Activated CD4-positive, alpha-beta T cell treated with anti-CD3 and anti-CD28 coated beads, Interleukin-10, Interleukin-2, amounts not matched to agents 100 ng/mL and 50 ng/mL, durations not matched to agents 16 hours and 8 hours (primary cell): ENCODE results near the gene KIF11.
"Not testable (repeated sequence)": the region's sequence is repeated elsewhere in the genome, so short reads cannot be mapped to it uniquely, and the experiment has no call there.

Source experiments
- DNase-seq: peaks from one replicate; pipeline ENCODE4 v3.0.0-alpha.2; 2020

The KIF11 gene

DNA sequence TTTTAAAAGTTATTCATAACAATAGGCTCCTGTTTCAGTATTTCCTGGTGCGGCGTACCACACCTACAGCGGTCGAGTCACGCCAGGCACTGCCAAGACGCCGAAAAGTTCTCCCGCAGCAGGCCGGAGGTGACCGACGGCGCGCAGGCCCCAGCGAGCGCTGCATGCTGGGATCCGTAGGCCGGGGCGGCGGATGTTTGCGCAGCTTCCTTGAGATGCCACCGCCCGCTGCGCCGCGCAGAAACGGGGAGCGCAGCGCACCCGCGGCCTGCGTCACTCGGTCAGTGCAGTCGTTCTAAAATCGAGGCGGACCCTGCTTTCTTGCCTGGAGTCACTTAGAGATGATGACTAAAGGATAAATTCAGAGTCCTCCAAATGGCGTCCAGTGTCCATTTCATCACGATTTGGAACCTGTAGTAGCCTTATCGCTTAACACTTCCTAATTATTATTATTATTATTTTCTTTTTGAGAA lies 1.3 kb upstream of the KIF11 start:
- peak; percentile 95 for DNase-seq

DNA sequence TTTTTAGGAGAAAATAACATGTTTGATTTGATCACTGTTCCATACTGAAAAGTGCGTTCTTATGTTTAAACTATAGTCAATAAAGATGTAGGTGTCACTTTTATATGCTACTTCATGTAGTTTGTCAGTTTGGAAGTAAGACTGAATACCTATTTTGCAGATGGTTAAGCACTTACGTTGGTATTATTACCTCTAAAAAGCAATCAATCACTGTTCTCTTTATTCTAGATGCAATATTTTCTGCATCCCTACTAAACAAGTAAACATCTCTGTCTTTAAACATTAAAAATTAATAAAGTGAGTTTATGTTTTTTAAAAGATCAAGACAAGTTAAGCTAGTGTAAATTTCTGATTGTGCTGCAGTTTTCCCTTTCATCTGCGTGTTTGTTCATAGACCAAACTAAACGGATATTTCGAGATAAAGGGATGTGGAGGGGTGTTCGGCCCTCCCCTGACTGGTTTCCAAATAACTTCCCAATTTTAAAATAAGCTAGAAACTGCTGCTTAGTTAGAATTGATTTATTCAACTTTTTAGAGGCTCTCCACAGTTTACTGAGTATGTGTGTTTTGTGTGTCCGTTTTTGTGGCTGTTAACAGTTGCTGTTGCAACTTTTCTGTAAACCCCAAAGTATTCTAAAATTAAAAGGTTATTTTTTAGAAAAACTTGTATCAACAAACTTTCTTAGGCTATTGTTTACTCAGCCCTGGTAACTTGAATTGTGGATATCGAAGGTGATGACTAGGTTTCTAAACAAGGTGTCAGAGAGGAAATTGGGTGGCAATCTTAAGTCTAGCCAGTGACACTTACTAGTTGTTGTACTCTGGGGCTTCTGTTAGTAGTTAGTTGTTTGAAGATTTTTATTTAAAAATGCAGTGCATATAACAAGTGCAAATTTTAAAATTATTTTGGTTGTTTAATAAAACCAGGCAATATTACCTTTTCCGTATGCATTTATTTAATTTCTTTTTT lies 974 bp downstream of the KIF11 start:
- peak; percentile 57 for DNase-seq

DNA sequence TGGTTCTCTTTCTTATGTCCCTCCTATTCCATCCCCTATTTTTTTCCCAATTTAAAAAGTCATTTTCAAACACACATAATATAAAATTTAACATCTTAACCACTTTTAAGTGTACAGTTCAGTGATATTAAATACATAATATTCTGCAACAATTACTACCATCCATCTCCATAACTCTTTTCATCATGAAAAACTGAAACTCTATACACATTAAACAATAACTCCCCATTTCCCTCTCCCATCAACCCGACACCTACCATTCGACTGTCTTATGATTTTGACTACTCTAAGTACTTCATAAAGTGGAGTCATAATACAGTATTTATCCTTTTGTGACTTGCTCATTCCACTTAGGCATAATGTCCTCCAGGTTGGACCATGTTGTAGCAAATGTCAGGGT lies 2.6 kb downstream of the KIF11 start:
- no peak for DNase-seq

DNA sequence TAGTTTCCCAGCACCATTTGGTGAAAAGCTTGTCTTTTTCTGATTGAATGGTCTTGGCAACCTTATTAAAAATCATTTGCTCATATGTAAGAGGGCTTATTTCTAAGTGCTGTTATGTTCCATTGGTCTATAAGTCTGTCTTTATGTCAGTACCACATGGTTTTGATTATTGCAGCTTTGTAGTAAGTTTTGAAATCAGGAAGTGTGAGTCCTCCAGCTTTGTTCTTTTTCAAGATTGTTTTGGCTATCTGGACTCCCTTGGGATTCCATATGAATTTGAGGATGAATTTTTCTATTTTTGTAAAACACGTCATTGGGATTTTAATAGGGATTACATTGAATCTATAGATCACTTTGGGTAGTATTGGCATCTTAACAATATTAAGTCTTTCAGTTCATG lies 5.4 kb downstream of the KIF11 start:
- DNase-seq, result no peak

DNA sequence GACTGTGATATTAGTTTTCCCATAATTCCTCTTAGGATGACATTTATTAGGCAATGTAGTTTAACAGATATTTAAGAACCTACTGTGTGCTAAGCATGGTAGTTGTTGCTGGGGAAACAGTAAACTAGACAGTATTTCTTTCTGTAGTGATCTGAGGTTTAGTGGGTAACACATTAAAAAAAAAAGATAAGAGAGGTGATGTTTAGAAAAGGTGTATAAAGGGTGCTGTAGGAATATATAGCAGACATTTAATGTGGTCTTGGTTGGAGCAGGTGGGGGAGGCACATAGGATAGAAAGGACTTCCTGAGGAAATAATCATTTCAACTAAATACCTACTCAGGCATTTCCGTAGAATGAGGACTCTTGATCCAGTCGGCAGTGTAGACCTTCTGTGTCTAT lies 11.9 kb downstream of the KIF11 start:
- DNase-seq, result no peak

DNA sequence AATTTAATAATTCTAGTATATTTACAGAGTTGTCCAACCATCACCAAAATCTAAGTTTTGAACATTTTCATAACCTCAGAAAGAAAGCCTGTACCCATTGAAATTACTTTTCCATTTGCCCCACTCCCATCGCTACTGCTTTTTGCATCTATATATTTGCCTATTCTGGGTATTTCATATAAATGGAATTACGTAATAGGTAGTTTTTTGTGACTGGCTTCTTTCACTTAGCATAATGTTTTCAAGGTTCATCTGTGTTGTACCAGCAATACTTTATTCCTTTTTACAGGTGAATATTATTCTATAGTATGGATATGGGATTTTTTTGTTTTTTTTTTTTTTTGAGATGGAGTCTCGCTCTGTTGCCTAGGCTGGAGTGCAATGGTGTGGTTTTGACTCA lies 22.6 kb downstream of the KIF11 start:
- no peak for DNase-seq

DNA sequence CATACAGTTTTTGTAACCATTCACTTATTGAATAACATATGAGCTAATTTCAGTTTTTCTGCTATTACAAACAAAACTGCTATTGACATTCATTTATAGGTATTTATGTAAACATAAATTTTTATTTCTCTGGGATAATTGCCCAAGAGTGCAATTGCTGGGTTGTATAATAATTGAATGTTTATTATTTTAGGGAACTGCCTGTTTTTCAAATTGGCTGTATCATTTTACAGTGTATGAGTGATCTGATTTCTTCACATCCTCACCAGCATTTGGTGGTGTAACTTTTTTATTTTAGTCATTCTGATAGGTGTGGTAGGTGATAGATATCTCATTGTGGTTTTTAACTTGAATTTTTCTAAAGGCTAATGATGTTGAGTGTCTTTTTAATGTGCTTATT lies 26.4 kb downstream of the KIF11 start:
- DNase-seq, result peak; percentile 7

DNA sequence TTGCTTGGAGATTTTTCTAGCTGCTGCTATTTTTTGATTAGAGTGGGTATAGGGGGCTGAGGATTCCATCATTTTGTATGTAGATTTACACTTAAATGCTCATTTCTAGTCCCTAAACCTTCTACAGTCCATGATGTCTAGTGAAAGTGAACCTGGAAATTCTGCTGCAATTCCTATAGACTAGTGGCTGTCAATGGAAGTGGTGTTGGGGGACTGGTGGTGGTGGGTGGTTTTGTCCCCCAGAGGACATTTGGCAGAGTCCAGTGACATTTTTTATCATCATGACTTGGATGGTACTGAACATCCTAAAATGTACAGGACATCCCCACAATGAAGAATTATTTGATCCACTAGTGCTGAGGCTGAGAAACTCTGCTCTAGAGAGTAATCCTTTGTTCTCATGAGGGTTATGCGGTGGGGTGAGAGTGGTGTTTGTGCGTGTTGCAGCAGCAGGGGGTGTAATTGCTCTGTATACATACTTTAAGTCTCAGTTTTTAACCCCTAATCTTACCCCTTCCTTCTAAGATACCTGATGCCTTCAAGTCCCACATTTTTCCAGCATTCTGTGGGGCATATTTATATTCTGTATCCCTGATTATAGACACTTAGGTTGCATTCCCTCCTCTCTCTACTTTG lies 35.0 kb downstream of the KIF11 start:
- DNase-seq, result no peak

DNA sequence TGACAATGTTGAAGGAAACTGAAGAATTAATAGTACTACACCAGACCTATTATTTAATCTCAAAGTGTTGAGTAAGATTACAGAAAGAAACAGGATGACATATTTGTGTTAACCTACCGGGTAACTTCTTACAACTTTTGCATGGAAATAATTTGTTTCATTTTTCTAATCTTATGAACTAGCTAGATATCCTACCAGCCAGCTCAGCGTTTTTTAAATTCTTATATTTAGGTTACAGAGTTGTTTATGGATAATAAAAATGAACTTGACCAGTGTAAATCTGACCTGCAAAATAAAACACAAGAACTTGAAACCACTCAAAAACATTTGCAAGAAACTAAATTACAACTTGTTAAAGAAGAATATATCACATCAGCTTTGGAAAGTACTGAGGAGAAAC lies 37.0 kb downstream of the KIF11 start:
- DNase-seq, result no peak

DNA sequence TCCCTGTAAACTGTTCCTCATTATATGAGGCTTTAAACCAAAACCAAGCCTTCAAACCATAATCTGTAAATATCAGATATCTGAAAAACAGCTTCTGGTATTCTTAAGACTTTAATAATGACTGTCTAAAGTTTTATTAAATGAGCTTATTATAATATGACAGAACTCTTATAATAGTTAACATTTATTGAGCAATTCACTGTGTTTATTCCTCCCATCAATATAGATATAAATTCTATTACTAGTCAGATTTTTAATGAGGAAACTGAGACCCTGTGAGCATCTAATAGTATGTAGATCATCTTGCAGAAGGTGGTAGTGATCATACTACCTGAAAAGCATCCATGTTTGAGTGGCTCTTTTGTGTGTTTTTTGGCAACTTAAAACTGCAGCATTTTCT lies 45.1 kb downstream of the KIF11 start:
- no peak for DNase-seq

DNA sequence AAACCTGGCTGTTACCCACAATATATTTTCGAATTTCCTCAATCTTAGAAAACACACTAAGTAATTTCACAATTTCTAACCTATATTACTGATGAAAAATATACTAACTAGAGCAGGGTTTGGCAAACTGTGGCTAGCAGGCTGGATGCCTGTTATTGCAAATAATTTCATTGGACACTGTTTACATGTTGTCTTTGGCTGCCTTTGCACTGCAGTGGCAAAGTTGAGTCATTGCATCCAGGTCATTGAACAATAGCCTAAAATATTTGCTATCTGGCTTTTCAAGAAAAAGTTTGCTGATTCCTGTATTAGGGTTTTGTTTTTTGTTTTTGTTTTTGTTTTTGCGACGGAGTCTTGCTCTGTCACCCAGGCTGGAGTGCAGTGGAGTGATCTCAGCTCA lies 47.2 kb downstream of the KIF11 start:
- DNase-seq, result no peak

DNA sequence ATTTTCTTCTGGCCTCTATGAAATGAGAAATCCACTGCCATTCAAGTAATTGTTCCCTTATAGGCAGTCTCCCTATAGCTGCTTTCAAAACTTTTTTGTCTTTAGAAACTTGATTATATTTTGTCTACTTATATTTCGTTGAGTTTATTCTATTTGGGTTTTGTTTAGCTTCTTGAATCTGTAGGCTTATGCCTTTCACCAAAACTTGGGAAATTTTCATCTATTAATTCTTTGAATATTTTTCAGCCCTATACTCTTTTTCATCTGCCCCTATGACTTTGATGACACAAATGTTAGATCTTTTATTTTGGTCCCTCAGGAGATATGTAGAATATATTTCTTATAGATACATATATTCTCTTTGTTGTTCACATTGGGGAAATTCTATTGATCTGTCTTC lies 48.6 kb downstream of the KIF11 start:
- no peak for DNase-seq

DNA sequence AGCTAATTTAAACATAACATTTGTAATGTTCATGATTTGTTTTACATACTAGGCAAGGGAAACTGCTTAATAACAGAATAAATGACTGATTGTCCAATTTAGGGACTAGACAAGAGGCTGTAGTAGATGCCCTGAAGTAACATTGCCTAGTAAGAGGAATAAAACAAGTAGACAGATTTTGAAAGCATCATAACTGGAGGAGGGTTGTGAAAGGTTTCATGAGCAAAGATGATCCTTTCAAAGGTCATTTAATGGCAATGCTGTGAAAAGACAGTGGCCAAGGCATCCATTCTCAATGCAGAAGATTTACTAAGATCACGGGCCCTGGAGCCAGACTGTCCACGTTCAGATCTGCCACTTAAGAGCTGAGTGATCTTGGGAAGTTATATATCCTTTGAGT lies 52.0 kb downstream of the KIF11 start:
- DNase-seq, result no peak

DNA sequence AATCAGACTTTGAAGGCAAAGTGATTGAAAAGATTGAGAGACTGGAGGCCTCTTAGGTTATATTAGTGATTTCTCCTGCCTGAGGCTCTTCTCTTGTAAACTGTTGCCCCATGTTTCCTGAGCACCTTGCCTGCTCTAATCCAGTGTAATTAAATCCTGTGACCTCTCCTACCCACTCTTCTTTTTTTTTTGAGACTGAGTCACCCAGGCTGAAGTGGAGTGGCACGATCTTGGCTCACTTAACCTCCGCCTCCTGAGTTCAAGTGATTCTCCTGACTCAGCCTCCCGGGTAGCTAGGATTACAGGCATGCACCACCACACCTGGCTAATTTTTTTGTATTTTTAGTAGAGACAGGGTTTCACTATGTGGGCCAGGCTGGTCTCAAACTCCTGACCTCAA lies 57.9 kb downstream of the KIF11 start:
- DNase-seq, result not testable (repeated sequence)

DNA sequence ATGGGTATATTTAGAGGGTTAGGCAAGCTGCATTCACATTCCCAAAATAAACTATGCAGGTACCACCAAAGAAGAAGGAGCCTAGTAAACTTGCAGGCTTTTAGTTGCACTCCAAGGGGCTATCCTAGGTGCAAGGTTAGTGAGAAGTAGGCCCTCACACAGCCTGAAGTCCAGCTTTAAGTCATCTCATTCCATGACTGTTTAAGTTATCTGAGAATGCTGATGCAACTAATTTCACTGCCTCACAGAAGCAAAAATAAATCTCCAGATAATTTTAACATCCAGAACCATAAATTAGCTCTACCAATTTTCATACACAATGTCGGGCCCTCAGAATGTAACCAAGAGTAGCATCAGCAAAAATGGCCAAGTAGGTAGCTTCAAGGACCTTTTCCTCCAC lies 62.5 kb downstream of the KIF11 start:
- DNase-seq, result no peak

DNA sequence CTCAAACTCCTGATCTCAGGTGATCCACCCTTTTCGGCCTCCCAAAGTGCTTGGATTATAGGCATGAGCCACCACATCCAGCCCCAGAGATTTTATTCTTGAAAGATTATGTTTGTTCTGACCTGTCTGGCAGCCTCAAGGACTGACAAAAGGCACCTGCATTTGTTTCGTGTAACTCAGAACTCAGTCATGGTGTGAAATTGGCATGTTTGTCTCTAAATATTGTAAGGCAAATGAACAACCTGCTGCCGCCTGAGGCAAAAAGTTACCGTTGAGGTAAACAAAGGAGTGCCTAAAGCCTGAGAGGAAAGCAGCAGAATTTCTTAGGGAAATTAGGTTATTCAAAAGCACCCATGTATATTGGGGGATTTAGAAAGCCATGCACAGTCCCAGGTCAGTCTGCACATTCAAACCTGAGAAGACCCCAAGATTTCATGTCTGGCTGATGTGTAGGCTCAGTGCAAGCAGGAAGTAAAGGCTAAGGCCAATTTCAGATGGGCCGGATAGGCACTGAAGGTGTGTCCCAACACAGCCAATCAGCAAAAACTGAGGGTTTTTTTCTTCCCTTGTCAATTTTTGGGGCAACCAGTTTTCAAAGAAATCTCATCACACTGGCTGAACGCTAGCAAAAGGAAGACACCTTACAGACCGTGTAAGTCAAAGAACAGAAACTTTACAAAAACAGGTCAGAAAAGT lies 63.5 kb downstream of the KIF11 start:
- no peak for DNase-seq

DNA sequence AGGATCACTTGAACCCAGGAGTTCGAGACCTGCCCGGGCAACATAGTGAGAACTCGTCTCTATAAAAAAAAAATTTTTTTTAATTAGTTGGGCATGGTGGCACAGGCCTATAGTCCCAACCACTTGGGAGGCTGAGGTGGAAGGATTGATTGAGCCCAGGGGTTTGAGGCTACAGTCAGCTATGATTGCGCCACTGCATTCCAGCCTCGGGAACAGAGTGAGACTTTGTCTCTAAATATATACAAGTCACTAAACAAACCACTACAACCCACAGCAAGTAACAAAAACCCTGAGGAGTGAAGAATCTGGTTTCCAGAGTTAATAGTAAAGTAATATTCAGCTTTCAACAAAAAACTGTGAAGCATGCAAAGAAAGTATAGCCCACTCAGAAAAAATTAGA lies 64.1 kb downstream of the KIF11 start:
- DNase-seq, result no peak

DNA sequence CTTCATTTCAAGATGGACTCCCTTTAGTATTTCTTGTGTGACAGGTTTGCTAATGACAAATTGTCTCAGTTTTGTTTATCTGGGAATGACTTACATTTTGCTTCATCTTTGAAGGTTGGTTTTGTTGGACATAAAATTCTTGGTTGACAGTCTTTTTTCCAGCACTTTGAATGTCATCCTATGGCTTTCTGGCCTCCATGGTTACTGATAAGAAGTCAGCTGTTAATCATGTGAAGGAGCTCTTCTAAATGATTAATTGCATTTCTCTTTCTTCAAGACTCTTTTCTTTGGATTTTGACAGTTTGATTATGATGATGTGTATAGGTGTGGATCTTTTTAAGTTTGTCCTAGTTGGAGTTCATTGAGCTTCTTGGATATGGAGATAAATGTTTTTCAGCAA lies 69.9 kb downstream of the KIF11 start:
- no peak for DNase-seq

DNA sequence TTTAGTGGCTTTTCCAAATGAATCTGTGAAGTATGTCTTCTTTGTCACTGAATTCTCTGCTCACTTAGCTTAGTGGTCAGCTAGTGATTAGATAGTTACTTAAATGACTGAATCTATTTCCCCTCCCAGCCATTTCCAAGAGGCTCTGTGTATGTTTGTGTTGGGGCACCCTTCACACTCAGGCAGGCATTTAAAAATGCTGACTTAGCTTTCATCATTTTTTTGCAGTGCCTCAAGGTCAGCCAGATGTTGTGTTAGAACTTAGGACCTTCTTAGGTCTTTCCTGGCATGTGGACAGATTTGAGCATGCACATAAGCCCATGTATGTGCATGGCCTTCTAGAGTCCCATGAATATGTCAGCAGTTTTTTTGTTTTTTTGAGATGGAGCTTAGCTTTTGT lies 71.4 kb downstream of the KIF11 start:
- no peak for DNase-seq

DNA sequence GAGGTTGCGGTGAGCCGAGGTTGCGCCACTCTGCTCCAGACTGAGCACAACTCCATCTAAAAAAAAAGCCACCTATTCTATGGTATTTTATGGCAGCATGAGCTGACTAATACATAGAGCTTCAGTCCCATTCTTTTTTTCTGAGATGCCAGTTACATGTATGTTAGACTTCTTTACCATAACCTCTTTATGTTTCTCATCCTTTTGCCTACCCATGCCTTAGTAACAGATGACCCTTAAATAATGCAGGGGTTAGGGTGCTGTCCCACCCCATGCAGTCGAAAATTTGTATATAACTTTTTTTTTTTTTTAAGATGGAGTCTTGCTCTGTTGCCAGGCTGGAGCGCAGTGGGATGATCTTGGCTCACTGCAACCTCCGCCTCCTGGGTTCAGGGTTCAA lies 74.1 kb downstream of the KIF11 start:
- DNase-seq, result no peak

DNA sequence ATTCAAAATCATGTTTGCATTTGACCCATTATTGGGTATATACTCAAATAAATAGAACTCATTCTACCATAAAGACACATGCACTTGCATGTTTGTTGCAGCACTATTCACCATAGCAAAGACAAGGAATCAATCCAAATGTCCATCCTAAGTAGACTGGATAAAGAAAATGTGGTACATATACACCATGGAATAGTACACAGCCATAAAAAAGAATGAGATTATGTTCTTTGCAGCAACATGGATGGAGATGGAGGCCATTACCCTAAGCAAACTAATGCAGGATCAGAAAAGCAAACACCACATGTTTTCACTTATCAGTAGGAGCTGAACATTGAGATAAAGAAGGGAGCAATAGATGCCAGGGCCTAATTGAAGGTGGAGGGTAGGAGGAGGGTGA lies 84.8 kb downstream of the KIF11 start:
- no peak for DNase-seq

DNA sequence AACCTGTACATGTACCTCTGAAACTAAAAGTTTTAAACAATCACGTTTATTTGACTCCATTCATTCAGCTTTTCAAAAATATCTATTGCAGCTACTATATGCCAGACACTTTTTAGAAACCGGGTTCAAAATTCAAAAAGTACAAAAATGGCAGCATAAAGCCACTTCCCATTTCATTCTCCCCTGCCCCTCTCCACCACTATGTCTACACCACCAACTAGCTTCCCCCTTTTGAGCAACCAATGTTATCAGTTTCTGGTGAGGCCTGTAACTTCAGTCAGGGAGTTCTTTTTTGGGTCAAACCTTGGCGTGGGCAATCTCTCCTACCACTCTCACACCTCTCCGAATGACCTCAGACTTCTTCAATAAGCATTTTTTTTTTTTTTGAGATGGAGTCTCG lies 85.3 kb downstream of the KIF11 start:
- no peak for DNase-seq

DNA sequence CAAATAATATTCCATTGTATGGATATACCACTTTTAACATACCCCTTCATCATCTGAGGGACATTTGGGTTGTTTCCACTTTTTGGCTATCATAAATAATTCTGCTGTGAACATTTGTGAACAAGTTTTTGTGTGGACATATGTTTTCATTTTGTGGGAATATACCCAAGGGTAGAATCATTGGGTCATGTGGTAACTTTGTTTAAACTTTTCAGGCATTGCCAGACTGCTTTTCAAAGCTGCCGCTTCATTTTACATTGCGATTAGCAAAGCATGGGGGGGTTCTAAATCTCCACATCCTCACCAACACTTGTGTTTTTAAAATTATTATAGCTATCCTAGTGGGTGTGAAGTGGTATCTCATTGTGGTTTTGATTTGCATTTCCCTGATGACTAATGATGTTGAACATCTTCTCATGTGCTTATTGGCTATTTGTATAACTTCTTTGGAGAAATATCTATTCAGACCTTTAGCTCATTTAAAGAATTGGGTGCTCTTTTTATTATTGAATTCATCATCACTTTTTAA lies 88.4 kb downstream of the KIF11 start:
- DNase-seq, result no peak

DNA sequence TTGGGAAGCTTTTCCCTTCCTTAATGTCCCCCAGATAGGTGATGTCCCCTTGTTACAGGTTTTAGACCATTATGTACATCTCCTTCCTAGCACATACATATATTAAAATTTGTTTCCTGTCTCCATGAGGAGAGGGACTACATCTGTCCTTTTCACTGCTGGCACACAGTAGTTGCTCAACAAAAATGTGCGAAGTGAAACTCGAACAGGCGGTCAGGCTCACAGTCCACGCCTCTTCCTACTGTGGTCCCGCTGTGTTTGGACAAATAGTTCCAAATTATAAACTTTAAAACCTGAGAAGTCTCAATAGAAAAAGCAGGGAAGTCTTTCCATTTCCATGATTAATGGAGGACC lies 95.6 kb downstream of the KIF11 start:
- DNase-seq, result no peak
